Motor neuron (in vitro differentiated cells): Measurements from ENCODE around the gene RAB1B. TPM values are rescaled to one million over a fixed set of nuclear protein-coding genes. Genes with fewer than 3 reads are reported as not detected.
"Not testable (repeated sequence)": the region's sequence is repeated elsewhere in the genome, so short reads cannot be mapped to it uniquely, and the experiment has no call there.

ENCODE experiments used
- ATAC-seq, 8 experiments: fragments of 200-7000 bp; cut with Tn5 transposase; replicated peaks in 6 of 8; 2 replicates each; pipeline ENCODE4 v1.8.0; 2021; ENCODE audit warnings: mild to moderate bottlenecking in 8 of 8, moderate library complexity in 8 of 8
- H3K27ac ChIP-seq, 2 donors: fragments of 250-450 bp; sonication (Bioruptor Pico); 2 replicates each; pipeline ENCODE4 v1.9.0; 2021; ENCODE audit warnings: antibody characterized with exemption in 2 of 2, mild to moderate bottlenecking in 2 of 2, moderate library complexity in 1 of 2
- H3K4me1 ChIP-seq, 2 donors: fragments of 250-450 bp; sonication (Bioruptor Pico); replicated peaks in 1 of 2; 2 replicates each; pipeline ENCODE4 v1.6.1; 2021; ENCODE audit warnings: antibody characterized with exemption in 2 of 2, mild to moderate bottlenecking in 2 of 2, moderate library complexity in 1 of 2
- H3K4me3 ChIP-seq, 5 donors: fragments of 250-450 bp; sonication (Bioruptor Pico); 2 replicates each; pipeline ENCODE4 v1.9.0; 2021; ENCODE audit warnings: antibody characterized with exemption in 5 of 5, mild to moderate bottlenecking in 5 of 5, moderate library complexity in 4 of 5
- WGBS, 10 experiments: fragments of 450-650 bp; shearing (Covaris generic); methylation state at CpG; one replicate each; pipeline ENCODE4 v1.0.0; 2022; 5-methylcytosine and 5-hydroxymethylcytosine counted together
- in situ Hi-C, 9 experiments: fragments of 400-800 bp; cut with MboI; loops; one replicate each; pipeline ENCODE4 v1.15.0; 2021; ENCODE audit warnings: low sequenced_read_pairs in 9 of 9, low pct_unique_long_range_greater_than_20kb in 2 of 9; ENCODE audit not compliant: unreplicated experiment in 9 of 9
- total RNA-seq, 8 experiments: library from RNA; unstranded; fragments of 300-600 nt; gene quantifications; 2 replicates each; pipeline versions ENCODE4 v1.2.3 to v1.2.4, GENCODE V29; 2022

The RAB1B gene
- total RNA-seq, 8 experiments from 2014 or later, result 43.1 to 114 (median 88.0) TPM

DNA sequence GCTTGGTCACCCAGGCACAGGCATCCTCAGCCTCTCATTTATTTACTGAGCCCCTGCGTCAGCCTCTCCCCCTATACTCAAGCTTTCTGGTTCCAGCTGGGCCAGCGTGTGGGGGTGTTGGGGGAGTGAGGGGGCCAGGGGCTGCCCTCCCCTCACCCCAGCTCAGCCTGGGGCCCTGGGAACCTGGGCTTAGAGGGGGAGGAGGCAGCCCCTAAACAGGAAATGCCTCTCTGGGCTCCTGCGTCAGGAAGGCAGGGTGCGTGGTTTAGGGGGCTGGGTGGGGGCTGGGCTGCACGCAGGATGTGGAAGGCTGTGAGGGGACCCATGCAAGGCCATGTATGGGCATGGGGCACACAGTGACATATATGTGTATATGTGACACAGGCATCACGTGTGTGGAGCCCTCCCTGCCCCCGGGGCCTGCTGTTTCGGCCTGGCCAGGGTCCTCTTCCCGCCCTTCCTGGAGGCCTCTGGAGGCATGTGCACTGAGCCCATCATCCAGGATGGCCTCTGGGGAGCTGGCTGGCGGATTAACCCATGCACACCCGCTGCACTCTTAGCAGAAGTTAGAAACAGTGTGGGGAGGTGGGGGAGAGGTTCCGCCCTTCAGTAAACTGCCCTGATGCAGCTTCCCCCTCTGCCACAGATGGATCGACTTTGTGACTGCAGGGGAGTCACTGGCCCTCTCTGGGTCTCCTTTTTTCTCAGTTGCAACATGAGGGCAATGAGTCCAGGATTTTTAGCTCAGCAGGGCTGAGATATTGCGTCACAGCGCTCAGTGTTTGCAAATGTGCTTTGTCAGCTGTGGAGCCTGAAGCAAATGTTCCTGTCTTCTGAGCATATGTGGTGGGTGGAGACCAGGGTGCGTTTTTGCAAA is 49.5 kb downstream of the RAB1B start:
- 0 to 90% (median 76%) methylated on average over 1 to 3 of the region's 16 CpGs; no CpG with 5 or more reads in 4 of the 10 experiments for WGBS, 10 experiments
- Histone ChIP-seq H3K4me3 (no peak overlapping the region), H3K4me1 (peaks cover 32 to 38% of the 10 kb centered on the region in 2 donors), H3K27ac (peak overlapping the region; percentile 73 to 78)
- in situ Hi-C loops, result no loop called here
- peak; percentile 26 to 80 (median 52) for ATAC-seq

- Histone ChIP-seq H3K4me1 (peaks cover 30 to 32% of the 10 kb centered on the region in 2 donors), H3K4me3 (no peak overlapping the region), H3K27ac (peak overlapping the region in 1 of 2 donors; percentile 78)
- in situ Hi-C loops, result no loop called here
- ATAC-seq, result no peak
- 17 to 100% (median 50%) methylated on average over 1 to 3 of the region's 3 CpGs; no CpG with 5 or more reads in 5 of the 10 experiments for WGBS, 10 experiments
Observed at GRCh38 chr11:66318600-66318970, 50.1 kb downstream of the RAB1B start.

GRCh38 chr11:66320289-66320688 is 51.9 kb downstream of the RAB1B start:
- WGBS, 10 experiments, result 100% methylated on average over 1 of the region's 2 CpGs; no CpG with 5 or more reads in 9 of the 10 experiments
- in situ Hi-C loops, ATAC-seq, H3K4me3 ChIP-seq, H3K27ac ChIP-seq: not testable (repeated sequence)
- peaks cover 31 to 32% of the 10 kb centered on the region in 2 donors for H3K4me1 ChIP-seq

DNA sequence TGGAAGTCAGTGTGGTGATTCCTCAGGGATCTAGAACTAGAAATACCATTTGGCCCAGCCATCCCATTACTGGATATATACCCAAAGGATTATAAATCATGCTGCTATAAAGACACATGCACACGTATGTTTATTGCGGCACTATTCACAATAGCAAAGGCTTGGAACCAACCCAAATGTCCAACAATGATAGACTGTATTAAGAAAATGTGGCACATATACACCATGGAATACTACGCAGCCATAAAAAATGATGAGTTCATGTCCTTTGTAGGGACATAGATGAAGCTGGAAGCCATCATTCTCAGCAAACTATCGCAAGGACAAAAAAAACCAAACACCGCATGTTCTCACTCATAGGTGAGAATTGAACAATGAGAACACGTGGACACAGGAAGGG is 52.3 kb downstream of the RAB1B start:
- 80 to 100% (median 90%) methylated on average over 1 to 2 of the region's 6 CpGs; no CpG with 5 or more reads in 7 of the 10 experiments for WGBS, 10 experiments
- in situ Hi-C loops, H3K27ac ChIP-seq: not testable (repeated sequence)

GRCh38 chr11:66321606-66322005 is 53.2 kb downstream of the RAB1B start:
- no peak for ATAC-seq
- in situ Hi-C loops, result no loop called here
- 48 to 100% (median 92%) methylated on average over 1 to 4 of the region's 4 CpGs; no CpG with 5 or more reads in 3 of the 10 experiments for WGBS, 10 experiments

More for the DNA sequence above, 52.3 kb downstream of the RAB1B start:
- not testable (repeated sequence) for H3K4me3 ChIP-seq, ATAC-seq
- H3K4me1 ChIP-seq, result peaks cover 32 to 36% of the 10 kb centered on the region in 2 donors

DNA sequence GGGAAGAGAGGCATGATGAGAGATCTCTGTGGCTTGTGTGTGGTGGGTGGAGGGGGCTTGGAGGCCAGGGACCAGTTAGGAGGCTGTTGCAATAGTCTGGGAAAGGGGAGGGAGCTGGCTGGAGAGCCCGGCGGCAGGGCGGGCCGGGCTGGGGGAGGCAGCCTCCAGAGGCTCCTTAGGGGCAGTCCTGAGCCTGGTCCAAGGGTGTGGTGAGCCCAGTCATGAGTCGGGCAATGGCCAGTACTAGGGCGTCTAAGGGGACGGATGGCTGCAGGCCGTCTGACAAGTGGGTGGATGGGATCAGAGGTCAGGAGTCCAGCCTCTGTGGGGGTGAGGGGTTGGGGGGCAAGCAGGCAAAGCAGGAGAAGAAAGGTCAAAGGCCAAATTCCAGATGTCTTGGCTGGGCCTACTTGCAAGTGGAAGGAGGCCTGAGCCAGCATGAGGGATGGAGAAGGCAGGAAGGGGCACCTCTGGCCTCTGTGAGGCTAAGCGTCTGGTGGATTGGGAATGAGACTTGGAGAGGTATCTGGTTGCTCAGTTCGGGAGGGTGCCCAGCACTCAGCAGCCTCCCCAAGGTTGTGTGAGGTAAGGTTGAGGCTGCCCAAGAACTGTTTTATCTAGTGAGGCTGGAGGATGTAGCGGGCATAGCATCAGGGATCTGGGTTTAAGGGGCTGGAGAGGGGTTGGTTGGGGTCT is 54.4 kb downstream of the RAB1B start:
- H3K4me3 ChIP-seq, result no peak overlapping the region
- peak in 2 of 8 experiments; percentile 15 to 25 for ATAC-seq
- in situ Hi-C loops, result no loop called here
- no peak overlapping the region for H3K27ac ChIP-seq
- 53 to 100% (median 100%) methylated on average over 1 to 3 of the region's 11 CpGs; no CpG with 5 or more reads in 4 of the 10 experiments for WGBS, 10 experiments
- H3K4me1 ChIP-seq, result peaks cover 37 to 41% of the 10 kb centered on the region in 2 donors

More at GRCh38 chr11:66321606-66322005, 53.2 kb downstream of the RAB1B start:
- no peak overlapping the region for H3K4me3 ChIP-seq
- H3K27ac ChIP-seq, result no peak overlapping the region
- H3K4me1 ChIP-seq, result peaks cover 37 to 41% of the 10 kb centered on the region in 2 donors

GRCh38 chr11:66323684-66324083 is 55.2 kb downstream of the RAB1B start:
- Histone ChIP-seq H3K27ac (no peak overlapping the region), H3K4me1 (peaks cover 37 to 41% of the 10 kb centered on the region in 2 donors), H3K4me3 (no peak overlapping the region)
- ATAC-seq, result no peak
- in situ Hi-C loops, result no loop called here
- no CpG with 5 or more reads among the region's 1 CpG for WGBS, 10 experiments

- in situ Hi-C loops, result loop anchor here in 1 of 9 experiments (25.0 kb wide), 1 partner anchor 112 kb away; no protein-coding TSS in a partner anchor
- H3K27ac ChIP-seq, result peak overlapping the region in 1 of 2 donors; percentile 27
- 0 to 67% (median 46%) methylated on average over 1 to 3 of the region's 10 CpGs; no CpG with 5 or more reads in 7 of the 10 experiments for WGBS, 10 experiments
Observed at GRCh38 chr11:66324664-66325063, 56.2 kb downstream of the RAB1B start.

GRCh38 chr11:66325263-66325671 is 56.8 kb downstream of the RAB1B start:
- H3K4me3 ChIP-seq, result no peak overlapping the region
- 40% methylated on average over 1 of the region's 8 CpGs; no CpG with 5 or more reads in 9 of the 10 experiments for WGBS, 10 experiments
- peak in 2 of 8 experiments; percentile 8 to 17 for ATAC-seq
- in situ Hi-C loops, result loop anchor here in 1 of 9 experiments (25.0 kb wide), 1 partner anchor 113 kb away; no protein-coding TSS in a partner anchor
- peak overlapping the region in 1 of 2 donors; percentile 27 for H3K27ac ChIP-seq
- H3K4me1 ChIP-seq, result peaks cover 38 to 41% of the 10 kb centered on the region in 2 donors

More at GRCh38 chr11:66324664-66325063, 56.2 kb downstream of the RAB1B start:
- no peak for ATAC-seq
- H3K4me1 ChIP-seq, result peaks cover 38 to 41% of the 10 kb centered on the region in 2 donors
- H3K4me3 ChIP-seq, result no peak overlapping the region

GRCh38 chr11:66326261-66327111 is 58.0 kb downstream of the RAB1B start:
- H3K27ac ChIP-seq, result peak overlapping the region in 1 of 2 donors; percentile 74
- no peak overlapping the region for H3K4me3 ChIP-seq
- in situ Hi-C loops, result loop anchor here in 1 of 9 experiments (25.0 kb wide), 1 partner anchor 114 kb away; no protein-coding TSS in a partner anchor
- 0 to 60% (median 23%) methylated on average over 1 to 3 of the region's 21 CpGs; no CpG with 5 or more reads in 7 of the 10 experiments for WGBS, 10 experiments
- H3K4me1 ChIP-seq, result peaks cover 38 to 41% of the 10 kb centered on the region in 2 donors
- ATAC-seq, result peak; percentile 2 to 66 (median 55)
